Hepatocyte (in vitro differentiated cells): ENCODE results near the gene C1QTNF4.

Experiments used
- CTCF ChIP-seq: fragments of 200-600 bp; sonication (generic); IDR thresholded peaks from 2 replicates; pipeline ENCODE4 v1.5.1; 2016; ENCODE audit warnings: antibody characterized with exemption, mild to moderate bottlenecking; ENCODE audit not compliant: poor library complexity
- EZH2 ChIP-seq: fragments of 200-600 bp; sonication (generic); IDR thresholded peaks from 2 replicates; pipeline ENCODE4 v1.6.1; 2016; ENCODE audit warnings: antibody characterized with exemption, mild to moderate bottlenecking, borderline replicate concordance
- EZH2phosphoT487 ChIP-seq: fragments of 200-600 bp; sonication (generic); IDR thresholded peaks from one replicate; pipeline ENCODE4 v1.6.1; 2018; ENCODE audit warnings: antibody characterized with exemption, mild to moderate bottlenecking, low read depth, moderate library complexity; ENCODE audit not compliant: unreplicated experiment, severe bottlenecking

GRCh38 chr11:47573321-47573720 is 20.9 kb downstream of the C1QTNF4 start:
- TF ChIP-seq CTCF (no peak), EZH2 (no peak), EZH2phosphoT487 (no peak)
